T-helper 17 cell (primary cell): ENCODE measurements around the gene INIP. TPM values are rescaled to one million over a fixed set of nuclear protein-coding genes. Genes with fewer than 3 reads are reported as not detected.
"Not testable (repeated sequence)": the region's sequence is repeated elsewhere in the genome, so short reads cannot be mapped to it uniquely, and the experiment has no call there.

Source experiments
- ATAC-seq: fragments of 150-1000 bp; cut with Tn5 transposase; 2 replicates; pipeline ENCODE4 v1.10.0; 2021; ENCODE audit warnings: mild to moderate bottlenecking, moderate library complexity
- DNase-seq, 3 donors: peaks; one replicate each; pipeline versions ENCODE4 v3.0.0 to v3.0.0-alpha.2; 2020 to 2021
- H3K9me3 ChIP-seq: one replicate; pipeline ENCODE4 v1.7.0; 2013; ENCODE audit warnings: low read length, mild to moderate bottlenecking; ENCODE audit not compliant: control insufficient read depth, poor library complexity, severe bottlenecking
- H3K27ac Mint-ChIP-seq: one replicate; pipeline ENCODE4 v1.8.0; 2022; ENCODE audit warnings: mild to moderate bottlenecking, moderate library complexity, mixed read lengths
- H3K27me3 Mint-ChIP-seq: one replicate; pipeline ENCODE4 v1.8.0; 2022; ENCODE audit warnings: mixed read lengths
- H3K36me3 Mint-ChIP-seq: one replicate; pipeline ENCODE4 v1.8.0; 2022; ENCODE audit warnings: low read depth, mixed read lengths
- H3K4me1 Mint-ChIP-seq: one replicate; pipeline ENCODE4 v1.8.0; 2022; ENCODE audit warnings: mild to moderate bottlenecking, mixed read lengths
- H3K4me3 Mint-ChIP-seq: one replicate; pipeline ENCODE4 v1.8.0; 2022; ENCODE audit warnings: mild to moderate bottlenecking, moderate library complexity, mixed read lengths
- total RNA-seq, 4 donors: library from RNA in 2 of 4; stranded (reverse) in 2 of 4; gene quantifications; one replicate each; pipeline ENCODE4 v1.2.3 and lab custom pipeline; 2022 to 2026

Gene INIP
- total RNA-seq, 2 donors from 2014 or later = 13.6 to 15.5 TPM

GRCh38 chr9:112722749-112723148, 4.8 kb upstream of the INIP start:
- H3K4me3 Mint-ChIP-seq, H3K36me3 Mint-ChIP-seq, H3K4me1 Mint-ChIP-seq, H3K27me3 Mint-ChIP-seq, ATAC-seq, DNase-seq, H3K9me3 ChIP-seq, H3K27ac Mint-ChIP-seq: not testable (repeated sequence)

- no peak overlapping the region for H3K27ac Mint-ChIP-seq
- no peak for ATAC-seq
These were observed 2.3 kb upstream of the INIP start for GRCh38 chr9:112720113-112720780.

DNA sequence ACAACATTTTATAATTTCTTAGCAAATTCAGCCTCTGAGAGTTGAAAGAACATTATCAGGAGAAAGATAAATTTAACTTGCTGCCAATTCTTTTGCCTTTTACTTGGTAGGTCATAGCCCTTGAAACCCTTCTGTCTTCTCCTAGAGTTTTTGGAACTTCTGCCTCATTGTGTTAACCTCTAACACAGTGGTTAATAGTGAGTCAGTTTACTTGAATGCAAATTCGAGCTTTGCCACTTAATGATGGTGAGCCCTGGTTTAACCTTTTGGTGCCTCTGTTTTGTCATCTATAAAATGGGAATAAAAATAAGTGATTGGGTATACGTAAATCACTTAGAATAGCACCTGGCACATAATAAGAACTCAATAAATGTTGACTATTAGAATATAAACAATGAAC, 1.8 kb upstream of the INIP start:
- Mint-ChIP-seq H3K36me3 (peaks cover 3% of the 10 kb centered on the region), H3K4me1 (peaks cover 9% of the 10 kb centered on the region), H3K27ac (peak overlapping the region; percentile 72), H3K4me3 (no peak overlapping the region), H3K27me3 (no peaks in the 10 kb centered on the region)
- H3K9me3 ChIP-seq = no peaks in the 10 kb centered on the region
- DNase-seq (no peak), ATAC-seq (no peak)

More at GRCh38 chr9:112720113-112720780, 2.3 kb upstream of the INIP start:
- H3K27me3 Mint-ChIP-seq = no peaks in the 10 kb centered on the region
- no peak for DNase-seq
- peaks cover 3% of the 10 kb centered on the region for H3K36me3 Mint-ChIP-seq
- no peaks in the 10 kb centered on the region for H3K9me3 ChIP-seq
- no peak overlapping the region for H3K4me3 Mint-ChIP-seq
- peaks cover 9% of the 10 kb centered on the region for H3K4me1 Mint-ChIP-seq

DNA sequence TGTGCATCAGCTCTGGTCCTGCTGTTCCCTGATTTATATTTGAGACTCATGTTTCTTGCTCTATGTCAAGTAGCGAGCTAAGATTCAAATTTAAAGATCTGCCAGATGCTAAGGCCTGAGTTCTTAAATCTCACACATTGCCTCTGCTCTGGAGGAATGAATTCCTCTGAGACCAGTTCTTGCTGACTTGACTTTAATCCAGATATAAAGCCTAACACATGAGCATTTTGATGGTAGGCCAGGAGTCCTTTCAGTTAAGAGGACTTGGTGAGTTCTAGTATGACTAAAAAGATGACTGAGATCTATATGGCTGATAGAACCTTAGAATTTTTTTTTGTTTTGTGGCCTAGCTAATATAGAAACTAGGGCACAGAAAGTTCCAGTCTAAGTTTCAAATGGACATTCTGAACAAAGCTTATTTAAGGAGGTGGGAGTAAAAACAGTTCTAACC, 1.3 kb upstream of the INIP start:
- Mint-ChIP-seq H3K27me3 (no peaks in the 10 kb centered on the region), H3K4me1 (peaks cover 11% of the 10 kb centered on the region), H3K27ac (peak overlapping the region; percentile 72), H3K36me3 (peaks cover 3% of the 10 kb centered on the region), H3K4me3 (no peak overlapping the region)
- no peak for DNase-seq
- H3K9me3 ChIP-seq = no peaks in the 10 kb centered on the region
- no peak for ATAC-seq

DNA sequence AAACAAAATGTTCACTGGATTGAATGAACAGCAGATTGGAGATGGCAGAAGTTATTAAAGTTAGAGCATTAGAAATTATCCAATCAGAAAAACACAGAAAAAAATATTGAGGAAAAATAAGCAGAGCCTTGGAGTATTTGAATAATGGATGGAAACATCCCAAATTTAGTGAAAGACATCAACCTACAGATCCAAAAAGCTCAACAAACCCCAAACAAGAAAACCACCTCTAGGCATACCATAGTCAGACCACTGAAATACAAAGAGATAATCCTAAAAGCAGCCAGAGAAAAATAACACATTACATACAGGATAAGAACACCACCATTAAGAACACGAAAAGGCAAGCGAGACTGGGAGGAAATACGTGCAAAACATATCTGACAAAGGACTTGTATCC, 5.2 kb downstream of the INIP start:
- ATAC-seq (no peak), DNase-seq (no peak)
- peak overlapping the region; percentile 75 for H3K27ac Mint-ChIP-seq
- H3K36me3 Mint-ChIP-seq = peaks cover 12% of the 10 kb centered on the region
- peaks cover 29% of the 10 kb centered on the region for H3K4me1 Mint-ChIP-seq
- no peak overlapping the region for H3K4me3 Mint-ChIP-seq
- H3K9me3 ChIP-seq = no peaks in the 10 kb centered on the region
- no peaks in the 10 kb centered on the region for H3K27me3 Mint-ChIP-seq

GRCh38 chr9:112711050-112711689, 6.7 kb downstream of the INIP start:
- Mint-ChIP-seq H3K27me3 (no peaks in the 10 kb centered on the region), H3K4me3 (no peak overlapping the region), H3K27ac (peak overlapping the region; percentile 16), H3K4me1 (peaks cover 26% of the 10 kb centered on the region), H3K36me3 (peaks cover 14% of the 10 kb centered on the region)
- DNase-seq (no peak), ATAC-seq (no peak)
- no peaks in the 10 kb centered on the region for H3K9me3 ChIP-seq

GRCh38 chr9:112705768-112706427, 12.0 kb downstream of the INIP start:
- Mint-ChIP-seq H3K4me3 (peak overlapping the region; percentile 47), H3K36me3 (peaks cover 17% of the 10 kb centered on the region), H3K27ac (peak overlapping the region; percentile 51), H3K4me1 (peaks cover 22% of the 10 kb centered on the region), H3K27me3 (no peaks in the 10 kb centered on the region)
- H3K9me3 ChIP-seq = no peaks in the 10 kb centered on the region
- DNase-seq (no peak), ATAC-seq (no peak)

DNA sequence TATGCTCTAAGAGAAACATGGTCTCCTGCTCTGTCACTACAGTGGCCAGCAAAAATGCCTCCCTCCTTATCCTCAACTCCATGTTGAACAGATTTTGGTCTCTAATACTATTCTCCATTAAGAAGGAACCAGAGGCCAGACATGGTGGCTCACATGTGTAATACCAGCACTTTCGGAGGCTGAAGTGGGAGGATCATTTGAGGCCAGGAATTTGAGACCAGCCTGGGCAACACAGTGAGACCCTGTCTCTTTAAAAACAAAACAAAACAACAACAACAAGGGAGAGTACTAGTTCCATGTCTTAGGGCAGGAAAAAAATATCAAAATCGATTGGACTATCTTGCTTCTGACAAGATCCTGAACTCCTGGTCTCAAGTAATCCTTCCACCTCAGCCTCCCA, 14.6 kb downstream of the INIP start:
- Mint-ChIP-seq H3K4me1 (peaks cover 18% of the 10 kb centered on the region), H3K27me3 (no peaks in the 10 kb centered on the region), H3K27ac (peak overlapping the region; percentile 37), H3K4me3 (no peak overlapping the region), H3K36me3 (peaks cover 12% of the 10 kb centered on the region)
- ATAC-seq = no peak
- DNase-seq = no peak
- no peaks in the 10 kb centered on the region for H3K9me3 ChIP-seq

DNA sequence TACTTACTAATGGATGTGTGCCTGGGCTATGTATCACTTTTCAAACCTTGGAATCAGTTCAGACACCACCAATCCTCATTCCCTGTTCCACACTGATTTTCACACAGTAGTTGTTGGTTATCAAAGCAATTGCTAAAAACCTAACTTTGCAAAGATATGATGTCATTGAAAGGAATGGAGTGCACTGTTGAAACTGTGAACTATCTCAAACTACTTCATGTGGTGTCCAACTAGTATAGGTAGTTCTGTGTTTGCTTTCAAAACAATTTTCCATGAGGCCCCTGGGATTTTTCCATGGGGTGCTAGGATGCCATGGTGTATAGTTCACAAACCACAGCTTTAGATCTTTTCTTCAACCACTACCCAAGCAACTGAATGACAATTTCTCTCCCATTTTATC, 17.8 kb downstream of the INIP start:
- Mint-ChIP-seq H3K27ac (no peak overlapping the region), H3K36me3 (peaks cover 2% of the 10 kb centered on the region), H3K4me1 (peaks cover 5% of the 10 kb centered on the region), H3K27me3 (no peaks in the 10 kb centered on the region), H3K4me3 (no peak overlapping the region)
- ATAC-seq = no peak
- no peak for DNase-seq
- H3K9me3 ChIP-seq = no peaks in the 10 kb centered on the region

GRCh38 chr9:112699230-112699629, 18.7 kb downstream of the INIP start:
- ATAC-seq (peak; percentile 72), DNase-seq (no peak)
- Mint-ChIP-seq H3K4me1 (peaks cover 5% of the 10 kb centered on the region), H3K27ac (no peak overlapping the region), H3K4me3 (no peak overlapping the region), H3K36me3 (peaks cover 2% of the 10 kb centered on the region), H3K27me3 (no peaks in the 10 kb centered on the region)
- no peaks in the 10 kb centered on the region for H3K9me3 ChIP-seq

- Mint-ChIP-seq H3K4me1 (peaks cover 9% of the 10 kb centered on the region), H3K4me3 (no peak overlapping the region), H3K27me3 (no peaks in the 10 kb centered on the region), H3K36me3 (peaks cover 4% of the 10 kb centered on the region), H3K27ac (peak overlapping the region; percentile 34)
- H3K9me3 ChIP-seq = no peaks in the 10 kb centered on the region
- ATAC-seq (no peak), DNase-seq (no peak)
These were observed 21.5 kb downstream of the INIP start for GRCh38 chr9:112696461-112696860.

GRCh38 chr9:112694706-112695555, 23.0 kb downstream of the INIP start:
- no peaks in the 10 kb centered on the region for H3K9me3 ChIP-seq
- DNase-seq = no peak
- H3K4me1 Mint-ChIP-seq = peaks cover 15% of the 10 kb centered on the region
- H3K36me3 Mint-ChIP-seq = peaks cover 9% of the 10 kb centered on the region
- no peak for ATAC-seq
- H3K27ac Mint-ChIP-seq = no peak overlapping the region
- H3K27me3 Mint-ChIP-seq = no peaks in the 10 kb centered on the region
- no peak overlapping the region for H3K4me3 Mint-ChIP-seq
